ENCODE results near the gene C1orf159. TPM values are rescaled to one million over a fixed set of nuclear protein-coding genes. Genes with fewer than 3 reads are reported as not detected.

The C1orf159 gene
- polyA plus RNA-seq, 2 of the 4 experiments (the other 2 are of a cell fraction) = 4.0 to 10.2 TPM

- TF ChIP-seq CHD4 (IDR thresholded peaks at IDR 0.05; ENCODE audit: borderline replicate concordance) = no peak
- TF ChIP-seq ESRRA (IDR thresholded peaks at IDR 0.05; ENCODE audit: borderline replicate concordance, low read length) = no peak
- TF ChIP-seq RARB (CRISPR knock-in tag; IDR thresholded peaks at IDR 0.05) = no peak
- TF ChIP-seq CEBPB (IDR thresholded peaks at IDR 0.05) = no peak
- no peak for TF ChIP-seq MYC (IDR thresholded peaks at IDR 0.05; ENCODE audit: borderline replicate concordance, low read length)
- no peak for TF ChIP-seq MAZ (IDR thresholded peaks at IDR 0.05; ENCODE audit: borderline replicate concordance, low read depth, low read length)
- TF ChIP-seq RCOR1 (IDR thresholded peaks at IDR 0.05; ENCODE audit: low read depth, low read length) = no peak
- no peak for TF ChIP-seq HEYL (CRISPR knock-in tag; IDR thresholded peaks at IDR 0.05)
- no peak for TF ChIP-seq MAFK (IDR thresholded peaks at IDR 0.05; ENCODE audit: partially characterized antibody)
Measured at GRCh38 chr1:1043411-1043810, 72.5 kb downstream of the C1orf159 start (continued).

GRCh38 chr1:1042835-1043234 is 73.1 kb downstream of the C1orf159 start:
- WGBS (ENCODE audit: missing lambda C conversion rate) = 100% methylated on average over 8 of the region's 10 CpGs
- ChIA-PET POLR2A (no interaction called here), CTCF (no interaction called here)
- DNase-seq (ENCODE audit: low read depth in 1 of 2, low spot score in 1 of 2) = no peak
- TF ChIP-seq JUNB (IDR thresholded peaks at IDR 0.05) = no peak
- no peak for TF ChIP-seq JUN (IDR thresholded peaks at IDR 0.05)
- TF ChIP-seq POLR2A (IDR thresholded peaks at IDR 0.05; ENCODE audit: low read length) = no peak
- TF ChIP-seq REST (IDR thresholded peaks at IDR 0.05) = no peak
- TF ChIP-seq FOXS1 (CRISPR knock-in tag; IDR thresholded peaks at IDR 0.05) = no peak
- no peak for TF ChIP-seq TFCP2L1 (CRISPR knock-in tag; IDR thresholded peaks at IDR 0.05)
- no peak for TF ChIP-seq E2F6 (IDR thresholded peaks at IDR 0.05; ENCODE audit: borderline replicate concordance, low read depth)
- no peak for TF ChIP-seq ZC3H11A (IDR thresholded peaks at IDR 0.05)
- TF ChIP-seq ELK1 (IDR thresholded peaks at IDR 0.05; ENCODE audit: low read depth, low read length) = no peak
- no peak for TF ChIP-seq EP300 (IDR thresholded peaks at IDR 0.05)
- no peak for TF ChIP-seq HDAC2 (IDR thresholded peaks at IDR 0.05)
- TF ChIP-seq EHMT2 (IDR thresholded peaks at IDR 0.05; ENCODE audit: low read depth) = no peak
- no peak for TF ChIP-seq MAX (IDR thresholded peaks at IDR 0.05)
- TF ChIP-seq NR3C1 (IDR thresholded peaks at IDR 0.05) = no peak
- TF ChIP-seq CBX2 (IDR thresholded peaks at IDR 0.05; ENCODE audit: borderline replicate concordance, low read depth) = no peak
- TF ChIP-seq ZFP36 (IDR thresholded peaks at IDR 0.05; ENCODE audit: borderline replicate concordance, partially characterized antibody) = no peak
- peaks cover 9% of the 10 kb centered on the region for H3K4me1 ChIP-seq
- no peak overlapping the region for H3K4me3 ChIP-seq
- H3K27ac ChIP-seq = no peak overlapping the region
- no peak overlapping the region for H3K4me2 ChIP-seq
- FAIRE-seq = no peak
- no peak for ATAC-seq
- H3K9me3 ChIP-seq = no peaks in the 10 kb centered on the region
